B cell (primary cell): ENCODE results near the gene TPCN1. TPM values are rescaled to one million over a fixed set of nuclear protein-coding genes. Genes with fewer than 3 reads are reported as not detected.

ENCODE experiments used
- ATAC-seq: fragments of 200-7000 bp; cut with Tn5 transposase; one replicate; pipeline ENCODE4 v1.10.0; 2021; ENCODE audit warnings: low read depth, mild to moderate bottlenecking, moderate number of reproducible peaks, moderate library complexity
- CTCF ChIA-PET: fragments of 350-600 bp; sonication (Branson Sonifier 250); formaldehyde crosslinking; loops from one replicate; lab custom pipeline; 2021; ENCODE audit warnings: antibody characterized with exemption, inconsistent platforms; lab: Charles Lee
- POLR2A ChIA-PET: fragments of 350-600 bp; sonication (Branson Sonifier 250); formaldehyde crosslinking; loops from one replicate; lab custom pipeline; 2021; ENCODE audit warnings: antibody characterized with exemption; lab: Charles Lee
- DNase-seq: peaks from one replicate; pipeline ENCODE4 v3.0.0; 2013
- H2AFZ ChIP-seq: 2 replicates; pipeline ENCODE4 v1.6.1; 2012; ENCODE audit warnings: mild to moderate bottlenecking, low read depth, low read length; ENCODE audit not compliant: insufficient read depth, poor library complexity, severe bottlenecking
- H3K27ac ChIP-seq, 2 donors: 1 replicate in 1 of 2; 2 replicates in 1 of 2; pipeline ENCODE4 v1.5.1; 2012 to 2013; ENCODE audit warnings: low read length in 2 of 2, mild to moderate bottlenecking in 2 of 2, moderate library complexity in 1 of 2
- H3K27me3 ChIP-seq, 4 experiments: fragments of 200-600 bp in 1 of 4; sonication (generic) in 1 of 4; replicated peaks in 1 of 4; 1 replicate in 2 of 4; 2 replicates in 2 of 4; pipeline versions ENCODE4 v1.6.1 to v1.7.0; 2013 to 2016; ENCODE audit warnings: low read length in 3 of 4, mild to moderate bottlenecking in 2 of 4, mixed read lengths in 1 of 4, moderate library complexity in 1 of 4; ENCODE audit not compliant: insufficient read depth in 4 of 4, control insufficient read depth in 3 of 4; ENCODE audit errors: control extremely low read depth in 1 of 4
- H3K36me3 ChIP-seq, 2 experiments: replicated peaks in 1 of 2; 1 replicate in 1 of 2; 2 replicates in 1 of 2; pipeline versions ENCODE4 v1.6.1 to v1.7.1; 2013; ENCODE audit warnings: low read length in 1 of 2; ENCODE audit not compliant: insufficient read depth in 2 of 2, control insufficient read depth in 1 of 2; ENCODE audit errors: control extremely low read depth in 1 of 2, extremely low read depth in 1 of 2
- H3K4me1 ChIP-seq, 2 donors: fragments of 200-600 bp in 1 of 2; sonication (generic) in 1 of 2; 1 replicate in 1 of 2; 2 replicates in 1 of 2; pipeline versions ENCODE4 v1.5.1 to v1.6.1; 2013 to 2017; ENCODE audit warnings: low read length in 2 of 2; ENCODE audit not compliant: control insufficient read depth in 2 of 2, insufficient read depth in 2 of 2
- H3K4me2 ChIP-seq: replicated peaks from 2 replicates; pipeline ENCODE3; 2012; ENCODE audit warnings: mild to moderate bottlenecking, low read depth, low read length; ENCODE audit not compliant: poor library complexity, severe bottlenecking
- H3K4me3 ChIP-seq, 5 experiments: fragments of 200-600 bp in 1 of 5; sonication (generic) in 1 of 5; 1 replicate in 3 of 5; 2 replicates in 2 of 5; pipeline versions ENCODE4 v1.5.1 to v1.7.0; 2011 to 2016; ENCODE audit warnings: low read length in 4 of 5, mild to moderate bottlenecking in 4 of 5, low read depth in 2 of 5, control low read depth in 1 of 5, moderate library complexity in 1 of 5; ENCODE audit not compliant: insufficient read depth in 1 of 5; ENCODE audit errors: control extremely low read depth in 1 of 5, extremely low read depth in 1 of 5
- H3K79me2 ChIP-seq: fragments of 200-600 bp; sonication (generic); one replicate; pipeline ENCODE4 v1.6.0; 2016; ENCODE audit warnings: low read length; ENCODE audit not compliant: control insufficient read depth, insufficient read depth
- H3K9ac ChIP-seq: fragments of 200-600 bp; sonication (generic); 2 replicates; pipeline ENCODE4 v1.6.1; 2017; ENCODE audit warnings: mild to moderate bottlenecking, low read length, moderate library complexity
- H3K9me3 ChIP-seq, 3 donors: one replicate each; pipeline versions ENCODE4 v1.6.1 to v1.7.1; 2013; ENCODE audit warnings: low read length in 2 of 3; ENCODE audit not compliant: control insufficient read depth in 2 of 3, insufficient read depth in 1 of 3; ENCODE audit errors: control extremely low read depth in 1 of 3
- H4K20me1 ChIP-seq: 2 replicates; pipeline ENCODE4 v1.6.0; 2012; ENCODE audit warnings: mild to moderate bottlenecking, low read length; ENCODE audit not compliant: insufficient read depth, control insufficient read depth, poor library complexity, severe bottlenecking
- H3K27ac Mint-ChIP-seq: one replicate; pipeline ENCODE4 v1.8.0; 2021; ENCODE audit warnings: mixed read lengths
- H3K27me3 Mint-ChIP-seq: one replicate; pipeline ENCODE4 v1.8.0; 2021; ENCODE audit warnings: mixed read lengths
- H3K4me1 Mint-ChIP-seq: one replicate; pipeline ENCODE4 v1.8.0; 2021; ENCODE audit warnings: mixed read lengths
- H3K4me3 Mint-ChIP-seq: one replicate; pipeline ENCODE4 v1.8.0; 2021; ENCODE audit warnings: mixed read lengths
- H3K9me3 Mint-ChIP-seq: one replicate; pipeline ENCODE4 v1.8.0; 2022; ENCODE audit warnings: mixed read lengths; ENCODE audit not compliant: insufficient read depth
- EZH2 ChIP-seq: IDR thresholded peaks from 2 replicates; pipeline ENCODE4 v1.6.1; 2012; ENCODE audit warnings: borderline replicate concordance, low read depth, mild to moderate bottlenecking, moderate library complexity, low read length; ENCODE audit not compliant: insufficient read depth, poor library complexity, severe bottlenecking
- WGBS: methylation state at CpG from one replicate; pipeline ENCODE4 v1.1.5; 2013; ENCODE audit warnings: missing lambda C conversion rate; ENCODE audit not compliant: insufficient coverage; 5-methylcytosine and 5-hydroxymethylcytosine counted together
- intact Hi-C: fragments of 100-400 bp; cut with micrococcal nuclease; formaldehyde crosslinking; loops from one replicate; pipeline ENCODE4 v1.10.0; 2022
- polyA plus RNA-seq: library from polyadenylated mRNA; depleted of rRNA; stranded (reverse); fragments of >200 nt; gene quantifications from 2 replicates; pipeline ENCODE4 v1.2.3, GENCODE V29; 2012
- total RNA-seq, 2 donors: library from RNA; stranded (reverse); fragments of 120-200 nt in 1 of 2; gene quantifications; 1 replicate in 1 of 2; 2 replicates in 1 of 2; pipeline versions ENCODE4 v1.2.3 to v1.2.4, GENCODE V29; 2013 to 2022
- TF ChIP-seq, protein P1 (sequence below): fragments of 200-600 bp; IDR thresholded peaks from one replicate; pipeline ENCODE4 v1.8.0; 2022; ENCODE audit warnings: antibody characterized with exemption, mild to moderate bottlenecking

The TPCN1 gene
- total and polyA plus RNA-seq, 2 donors (not counting 1 experiment from before 2014, with no cell fraction given), result 80.8 to 258 TPM

DNA sequence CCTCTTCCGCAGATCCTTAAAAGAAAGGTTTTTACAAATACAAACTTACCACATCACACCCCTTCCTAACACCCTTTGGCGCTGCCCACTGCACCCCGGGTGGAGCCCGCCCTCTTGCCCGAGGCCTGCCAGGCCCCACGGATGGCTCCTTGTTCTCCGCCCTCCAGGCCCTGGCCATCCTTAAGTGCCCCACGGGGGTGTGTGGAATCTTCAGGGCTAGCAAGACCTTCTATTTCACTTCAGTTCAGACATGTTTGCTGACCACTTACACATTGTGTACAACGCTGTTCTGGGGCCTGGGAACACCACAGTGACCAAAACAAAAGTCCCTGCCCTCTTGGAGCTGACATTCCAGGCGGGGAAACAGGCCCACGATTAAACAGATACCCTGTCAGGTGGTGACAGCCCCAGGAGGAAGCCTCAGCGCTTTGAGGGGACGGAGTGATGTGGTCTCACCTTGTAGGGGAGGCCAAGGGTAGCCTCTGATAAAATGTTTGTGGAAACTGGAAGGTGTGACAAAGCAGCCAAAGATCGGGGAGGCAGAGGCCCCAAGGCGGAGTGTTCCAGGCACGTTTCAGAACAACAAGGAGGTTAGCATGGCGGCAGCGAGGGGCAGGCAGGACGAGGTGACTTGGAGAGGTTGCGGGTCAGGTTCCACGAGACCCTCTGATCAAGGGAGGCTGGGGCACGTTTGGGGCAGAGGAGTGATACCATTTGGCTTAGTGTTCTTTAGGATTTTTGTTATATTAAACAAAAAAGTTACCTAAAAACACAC lies 27.0 kb downstream of the TPCN1 start:
- Histone ChIP-seq H3K27me3 (no peaks in the 10 kb centered on the region), H3K36me3 (peaks cover 0 to 60% of the 10 kb centered on the region in 2 experiments), H3K4me3 (no peak overlapping the region), H2AFZ (no peak overlapping the region), H3K4me1 (no peaks in the 10 kb centered on the region), H3K9me3 (peaks cover 0 to 12% (median 8%) of the 10 kb centered on the region in 3 donors), H3K4me2 (no peak overlapping the region), H3K79me2 (peaks cover 46% of the 10 kb centered on the region), H4K20me1 (peaks cover 60% of the 10 kb centered on the region), H3K9ac (no peak overlapping the region), H3K27ac (no peak overlapping the region)
- no peak overlapping the region for H3K4me3 Mint-ChIP-seq
- no peaks in the 10 kb centered on the region for H3K27me3 Mint-ChIP-seq
- peaks cover 2% of the 10 kb centered on the region for H3K9me3 Mint-ChIP-seq
- TF ChIP-seq EZH2, result no peak
- TF ChIP-seq, protein P1, sequence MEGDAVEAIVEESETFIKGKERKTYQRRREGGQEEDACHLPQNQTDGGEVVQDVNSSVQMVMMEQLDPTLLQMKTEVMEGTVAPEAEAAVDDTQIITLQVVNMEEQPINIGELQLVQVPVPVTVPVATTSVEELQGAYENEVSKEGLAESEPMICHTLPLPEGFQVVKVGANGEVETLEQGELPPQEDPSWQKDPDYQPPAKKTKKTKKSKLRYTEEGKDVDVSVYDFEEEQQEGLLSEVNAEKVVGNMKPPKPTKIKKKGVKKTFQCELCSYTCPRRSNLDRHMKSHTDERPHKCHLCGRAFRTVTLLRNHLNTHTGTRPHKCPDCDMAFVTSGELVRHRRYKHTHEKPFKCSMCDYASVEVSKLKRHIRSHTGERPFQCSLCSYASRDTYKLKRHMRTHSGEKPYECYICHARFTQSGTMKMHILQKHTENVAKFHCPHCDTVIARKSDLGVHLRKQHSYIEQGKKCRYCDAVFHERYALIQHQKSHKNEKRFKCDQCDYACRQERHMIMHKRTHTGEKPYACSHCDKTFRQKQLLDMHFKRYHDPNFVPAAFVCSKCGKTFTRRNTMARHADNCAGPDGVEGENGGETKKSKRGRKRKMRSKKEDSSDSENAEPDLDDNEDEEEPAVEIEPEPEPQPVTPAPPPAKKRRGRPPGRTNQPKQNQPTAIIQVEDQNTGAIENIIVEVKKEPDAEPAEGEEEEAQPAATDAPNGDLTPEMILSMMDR, result no peak
- H3K4me1 Mint-ChIP-seq, result no peaks in the 10 kb centered on the region
- no peak overlapping the region for H3K27ac Mint-ChIP-seq
- intact Hi-C loops, result no loop called here
- ChIA-PET POLR2A (no interaction called here), CTCF (no interaction called here)
- ATAC-seq, result no peak
- no peak for DNase-seq
- WGBS, result 97% methylated on average over 18 of the region's 22 CpGs

DNA sequence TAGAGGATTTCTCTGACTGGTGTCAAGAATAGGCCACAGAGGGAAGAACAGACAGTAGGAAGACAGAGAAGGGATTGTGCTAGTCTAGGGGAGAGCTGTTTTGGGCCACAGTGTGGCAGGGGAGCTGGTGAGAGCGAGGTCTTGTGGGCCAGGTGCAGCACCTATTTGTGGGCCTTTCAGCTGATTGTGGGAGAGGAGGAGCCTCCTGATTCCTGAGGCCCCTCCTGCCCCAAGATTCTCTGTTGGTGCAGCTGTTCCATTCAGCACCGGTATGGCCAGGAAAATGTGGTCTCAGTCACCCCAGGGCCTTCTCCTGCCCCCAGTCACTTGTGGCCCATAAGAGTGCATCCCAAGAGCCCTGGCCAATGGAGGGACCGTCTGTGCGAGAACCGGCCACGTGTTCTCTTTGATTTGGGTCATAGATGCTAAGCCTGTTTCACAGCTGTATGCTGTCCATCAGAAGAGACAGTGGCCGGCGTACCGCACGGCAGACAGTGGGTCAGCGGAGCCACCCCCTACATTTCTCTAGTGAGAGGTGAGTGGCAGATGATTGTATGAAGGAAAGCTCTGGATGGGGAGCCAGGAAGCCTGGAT lies 27.7 kb downstream of the TPCN1 start:
- ChIA-PET CTCF (interaction anchor here (1.0 kb wide), 1 partner anchor 16 kb away, joined by 3 read pairs; no protein-coding TSS in a partner anchor), POLR2A (interaction anchor here (0.5 kb wide), 1 partner anchor 19 kb away, joined by 4 read pairs; no protein-coding TSS in a partner anchor)
- Histone ChIP-seq H2AFZ (no peak overlapping the region), H3K4me2 (no peak overlapping the region), H3K79me2 (peaks cover 42% of the 10 kb centered on the region), H3K4me3 (no peak overlapping the region), H3K27me3 (no peaks in the 10 kb centered on the region), H4K20me1 (peaks cover 58% of the 10 kb centered on the region), H3K4me1 (no peaks in the 10 kb centered on the region), H3K36me3 (peaks cover 0 to 62% of the 10 kb centered on the region in 2 experiments), H3K9ac (no peak overlapping the region), H3K9me3 (peaks cover 0 to 19% (median 11%) of the 10 kb centered on the region in 3 donors), H3K27ac (no peak overlapping the region)
- ATAC-seq, result no peak
- Mint-ChIP-seq H3K27ac (no peak overlapping the region), H3K27me3 (no peaks in the 10 kb centered on the region), H3K4me3 (no peak overlapping the region), H3K9me3 (peaks cover 8% of the 10 kb centered on the region), H3K4me1 (no peaks in the 10 kb centered on the region)
- WGBS, result 98% methylated on average over 6 of the region's 11 CpGs
- TF ChIP-seq EZH2, result no peak
- TF ChIP-seq, protein P1, result no peak
- no peak for DNase-seq
- intact Hi-C loops, result no loop called here
